Progenitor cell of endocrine pancreas (in vitro differentiated cells): ENCODE measurements around the gene STN1. TPM values are rescaled to one million over a fixed set of nuclear protein-coding genes. Genes with fewer than 3 reads are reported as not detected.

Source experiments
- DNase-seq: peaks from one replicate; pipeline ENCODE4 v3.0.0; 2021; ENCODE audit warnings: low spot score; ENCODE audit not compliant: unreplicated experiment
- H3K27ac Mint-ChIP-seq: 2 replicates; pipeline ENCODE4 v1.8.0; 2021; ENCODE audit warnings: mild to moderate bottlenecking, moderate library complexity, mixed read lengths
- H3K27me3 Mint-ChIP-seq: 2 replicates; pipeline ENCODE4 v1.8.0; 2021; ENCODE audit warnings: mixed read lengths
- H3K36me3 Mint-ChIP-seq: 2 replicates; pipeline ENCODE4 v1.8.0; 2022; ENCODE audit warnings: mixed read lengths; ENCODE audit not compliant: insufficient read depth
- H3K4me1 Mint-ChIP-seq: 2 replicates; pipeline ENCODE4 v1.8.0; 2021; ENCODE audit warnings: low read depth, mixed read lengths
- H3K4me3 Mint-ChIP-seq: 2 replicates; pipeline ENCODE4 v1.8.0; 2021; ENCODE audit warnings: low read depth, mild to moderate bottlenecking, moderate library complexity, mixed read lengths
- H3K9me3 Mint-ChIP-seq: 2 replicates; pipeline ENCODE4 v1.8.0; 2021; ENCODE audit warnings: low read depth, mixed read lengths
- CTCF ChIP-seq: fragments of 200-600 bp; sonication (generic); IDR thresholded peaks from one replicate; pipeline ENCODE4 v1.5.0; 2021; ENCODE audit warnings: antibody characterized with exemption, mild to moderate bottlenecking; ENCODE audit not compliant: unreplicated experiment
- total RNA-seq: library from RNA; stranded (reverse); gene quantifications from 2 replicates; pipeline ENCODE4 v1.2.1, GENCODE V29; 2021

The STN1 gene
- total RNA-seq, 1 donor from 2014 or later, result 13.6 TPM

GRCh38 chr10:103954543-103954942, 36.6 kb upstream of the STN1 start:
- H3K4me3 Mint-ChIP-seq, result no peak overlapping the region
- no peaks in the 10 kb centered on the region for H3K36me3 Mint-ChIP-seq
- H3K4me1 Mint-ChIP-seq, result no peaks in the 10 kb centered on the region
- no peak for DNase-seq
- H3K27ac Mint-ChIP-seq, result no peak overlapping the region
- H3K27me3 Mint-ChIP-seq, result peaks cover 3% of the 10 kb centered on the region
- TF ChIP-seq CTCF, result no peak
- peaks cover 14% of the 10 kb centered on the region for H3K9me3 Mint-ChIP-seq

- Mint-ChIP-seq H3K36me3 (no peaks in the 10 kb centered on the region), H3K4me1 (peaks cover 2% of the 10 kb centered on the region), H3K27ac (no peak overlapping the region), H3K9me3 (peaks cover 14% of the 10 kb centered on the region), H3K4me3 (no peak overlapping the region), H3K27me3 (no peaks in the 10 kb centered on the region)
- TF ChIP-seq CTCF, result no peak
- no peak for DNase-seq
These were observed 34.0 kb upstream of the STN1 start for GRCh38 chr10:103951942-103952341.

GRCh38 chr10:103951183-103951582, 33.2 kb upstream of the STN1 start:
- Mint-ChIP-seq H3K4me1 (peaks cover 2% of the 10 kb centered on the region), H3K36me3 (no peaks in the 10 kb centered on the region), H3K4me3 (no peak overlapping the region), H3K27ac (no peak overlapping the region), H3K9me3 (peaks cover 14% of the 10 kb centered on the region), H3K27me3 (no peaks in the 10 kb centered on the region)
- DNase-seq, result no peak
- no peak for TF ChIP-seq CTCF

DNA sequence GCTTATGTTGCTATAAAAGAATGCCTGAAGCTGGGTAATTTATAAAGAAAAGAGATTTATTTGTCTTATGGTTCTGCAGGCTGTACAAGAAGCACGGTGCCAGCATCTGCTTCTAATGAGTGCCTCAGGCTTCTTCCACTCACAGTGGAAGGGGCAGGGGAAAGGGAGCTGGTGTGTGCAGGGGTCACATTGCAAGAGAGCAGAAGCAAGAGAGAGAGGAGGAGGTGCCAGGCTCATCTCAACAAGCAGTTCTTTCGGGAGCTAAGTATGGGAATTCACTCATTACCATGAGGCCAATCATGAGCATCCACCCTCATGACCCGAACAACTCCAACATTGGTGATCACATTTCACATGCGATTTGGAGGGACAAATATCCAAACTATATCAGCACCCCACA, 31.7 kb upstream of the STN1 start:
- peaks cover 9% of the 10 kb centered on the region for H3K9me3 Mint-ChIP-seq
- DNase-seq, result no peak
- no peak overlapping the region for H3K4me3 Mint-ChIP-seq
- TF ChIP-seq CTCF, result no peak
- H3K27me3 Mint-ChIP-seq, result no peaks in the 10 kb centered on the region
- H3K27ac Mint-ChIP-seq, result no peak overlapping the region
- peaks cover 2% of the 10 kb centered on the region for H3K4me1 Mint-ChIP-seq
- no peaks in the 10 kb centered on the region for H3K36me3 Mint-ChIP-seq

- H3K4me1 Mint-ChIP-seq, result peaks cover 2% of the 10 kb centered on the region
- H3K27me3 Mint-ChIP-seq, result peaks cover 2% of the 10 kb centered on the region
- no peak overlapping the region for H3K4me3 Mint-ChIP-seq
- DNase-seq, result no peak
- no peaks in the 10 kb centered on the region for H3K9me3 Mint-ChIP-seq
- no peak overlapping the region for H3K27ac Mint-ChIP-seq
- no peak for TF ChIP-seq CTCF
- no peaks in the 10 kb centered on the region for H3K36me3 Mint-ChIP-seq
These were observed 30.0 kb upstream of the STN1 start for GRCh38 chr10:103947799-103948516.
